Liver (tissue), 9 donors: ENCODE results near the gene DLK2. TPM values are rescaled to one million over a fixed set of nuclear protein-coding genes. Genes with fewer than 3 reads are reported as not detected.

Experiments used
- DNase-seq: peaks from one replicate; pipeline ENCODE4 v3.0.0-alpha.2; 2017; ENCODE audit warnings: low spot score
- H3K27ac ChIP-seq, 2 donors: one replicate each; pipeline ENCODE4 v1.7.0; 2013; ENCODE audit warnings: inconsistent platforms in 2 of 2, low read length in 2 of 2, control low read depth in 1 of 2, low read depth in 1 of 2, mild to moderate bottlenecking in 1 of 2
- H3K27me3 ChIP-seq, 4 donors: one replicate each; pipeline versions ENCODE4 v1.6.1 to v1.7.0; 2013; ENCODE audit warnings: low read length in 3 of 4, inconsistent platforms in 1 of 4, mild to moderate bottlenecking in 1 of 4, moderate library complexity in 1 of 4; ENCODE audit not compliant: control insufficient read depth in 4 of 4, insufficient read depth in 4 of 4
- H3K36me3 ChIP-seq, 4 donors: one replicate each; pipeline versions ENCODE4 v1.6.1 to v1.7.0; 2013; ENCODE audit warnings: low read length in 3 of 4, mild to moderate bottlenecking in 3 of 4, low read depth in 1 of 4, moderate library complexity in 1 of 4; ENCODE audit not compliant: control insufficient read depth in 4 of 4, insufficient read depth in 3 of 4
- H3K4me1 ChIP-seq, 4 donors: one replicate each; pipeline versions ENCODE4 v1.6.1 to v1.7.0; 2013; ENCODE audit warnings: low read length in 3 of 4, mild to moderate bottlenecking in 3 of 4, moderate library complexity in 1 of 4; ENCODE audit not compliant: control insufficient read depth in 4 of 4, insufficient read depth in 4 of 4
- H3K4me3 ChIP-seq, 3 donors: one replicate each; pipeline versions ENCODE4 v1.6.1 to v1.7.0; 2013; ENCODE audit warnings: low read length in 3 of 3, control low read depth in 1 of 3, low read depth in 1 of 3, mild to moderate bottlenecking in 1 of 3
- H3K9ac ChIP-seq, 2 donors: one replicate each; pipeline ENCODE4 v1.7.0; 2013; ENCODE audit warnings: low read length in 2 of 2, mild to moderate bottlenecking in 2 of 2, moderate library complexity in 2 of 2, control low read depth in 1 of 2, low read depth in 1 of 2
- H3K9me3 ChIP-seq, 4 donors: one replicate each; pipeline versions ENCODE4 v1.6.1 to v1.7.0; 2013; ENCODE audit warnings: low read length in 3 of 4; ENCODE audit not compliant: control insufficient read depth in 4 of 4
- EGR1 ChIP-seq, 2 donors: IDR thresholded peaks; 2 replicates each; pipeline ENCODE4 v1.6.1; 2016 to 2018; ENCODE audit warnings: antibody characterized with exemption in 2 of 2, low read depth in 2 of 2
- FOXA1 ChIP-seq: IDR thresholded peaks from 2 replicates; pipeline ENCODE4 v1.6.1; 2016; ENCODE audit warnings: antibody characterized with exemption
- FOXA2 ChIP-seq: IDR thresholded peaks from 2 replicates; pipeline ENCODE4 v1.6.1; 2016; ENCODE audit warnings: antibody characterized with exemption
- GABPA ChIP-seq, 2 donors: IDR thresholded peaks in 1 of 2; conservative IDR thresholded peaks in 1 of 2; 2 replicates each; pipeline ENCODE4 v1.6.1; 2016; ENCODE audit warnings: antibody characterized with exemption in 2 of 2, mild to moderate bottlenecking in 1 of 2, moderate library complexity in 1 of 2
- HNF4A ChIP-seq, 2 donors: conservative IDR thresholded peaks; 2 replicates each; pipeline ENCODE4 v1.6.1; 2016; ENCODE audit warnings: antibody characterized with exemption in 2 of 2, mild to moderate bottlenecking in 2 of 2
- HNF4G ChIP-seq: IDR thresholded peaks from 2 replicates; pipeline ENCODE4 v1.6.1; 2016; ENCODE audit warnings: antibody characterized with exemption
- JUND ChIP-seq, 2 donors: IDR thresholded peaks; 2 replicates each; pipeline ENCODE4 v1.6.1; 2016; ENCODE audit warnings: antibody characterized with exemption in 2 of 2
- RXRA ChIP-seq, 2 donors: IDR thresholded peaks; 2 replicates each; pipeline ENCODE4 v1.6.1; 2017 to 2018; ENCODE audit warnings: antibody characterized with exemption in 2 of 2, mild to moderate bottlenecking in 1 of 2
- SP1 ChIP-seq: IDR thresholded peaks from 2 replicates; pipeline ENCODE4 v1.6.1; 2018; ENCODE audit warnings: antibody characterized with exemption, mild to moderate bottlenecking
- YY1 ChIP-seq: IDR thresholded peaks from 2 replicates; pipeline ENCODE4 v1.6.1; 2016; ENCODE audit warnings: antibody characterized with exemption, mild to moderate bottlenecking
- WGBS: extraction: QIAGEN DNeasy Blood & Tissue Kit; methylation state at CpG from one replicate; pipeline ENCODE4 v1.1.7; 2013; 5-methylcytosine and 5-hydroxymethylcytosine counted together
- polyA plus RNA-seq, 2 donors: library from polyadenylated mRNA; stranded (reverse) in 1 of 2; unstranded in 1 of 2; fragments of 200-250 nt in 1 of 2; fragments of >200 nt in 1 of 2; fragmentation: Nextera tagmentation in 1 of 2; extraction: Ambion mirVana in 1 of 2; gene quantifications; one replicate each; pipeline versions ENCODE4 v1.2.1 to v1.2.3, GENCODE V29; 2013 to 2015
- total RNA-seq, 2 donors: library from RNA; depleted of rRNA; stranded (reverse); fragments of >200 nt; gene quantifications; one replicate each; pipeline ENCODE4 v1.2.3, GENCODE V29; 2014
- TF ChIP-seq, protein P1 (sequence below): fragments of 150-350 bp; IDR thresholded peaks from 2 replicates; pipeline ENCODE4 v1.5.1; 2017; ENCODE audit warnings: improper control_type of control experiment, low read depth, low read length; ENCODE audit not compliant: missing input control
- TF ChIP-seq, protein P2 (sequence below): IDR thresholded peaks from 2 replicates; pipeline ENCODE4 v1.6.1; 2016; ENCODE audit warnings: antibody characterized with exemption
- TF ChIP-seq, protein P3 (sequence below): IDR thresholded peaks from 2 replicates; pipeline ENCODE4 v1.6.1; 2016; ENCODE audit warnings: antibody characterized with exemption
- TF ChIP-seq, protein P4 (sequence below): IDR thresholded peaks from 2 replicates; pipeline ENCODE4 v1.6.1; 2016; ENCODE audit warnings: antibody characterized with exemption, mild to moderate bottlenecking
- donor health status: healthy.
- donor health status: healthy.
- donor health status: healthy.
- donor health status: healthy.
- donor health status: healthy.

Gene DLK2
- total and polyA plus RNA-seq, 4 donors = 0.08 to 1.0 (median 0.08) TPM; not detected in 1

DNA sequence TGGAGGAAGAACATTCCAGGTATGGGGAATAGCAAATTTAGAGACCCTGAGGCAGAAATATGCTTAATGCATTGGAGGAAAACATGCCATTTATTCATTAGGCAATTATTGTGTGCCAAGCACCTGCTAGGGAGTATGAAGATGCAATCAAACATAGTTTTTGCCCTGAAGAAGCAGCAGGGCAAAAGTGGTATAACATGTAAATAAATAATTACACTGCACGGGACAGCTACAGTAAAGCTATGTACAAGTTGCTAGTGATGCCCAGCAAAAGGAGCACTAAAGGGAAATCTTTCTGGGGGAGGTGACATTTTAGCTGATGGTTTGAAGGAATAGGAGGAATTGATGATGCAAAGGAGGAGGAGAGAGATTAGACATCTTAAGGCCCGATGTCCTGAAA lies 21.4 kb upstream of the DLK2 start:
- H3K27ac ChIP-seq = no peak overlapping the region
- H3K4me1 ChIP-seq = peaks cover 5 to 22% (median 15%) of the 10 kb centered on the region in 4 donors
- H3K9me3 ChIP-seq = no peaks in the 10 kb centered on the region
- WGBS = 46% methylated on average over 2 of the region's 2 CpGs
- TF ChIP-seq YY1 (no peak), HNF4G (no peak), SP1 (no peak), HNF4A (conservative IDR thresholded peaks at IDR 0.05) (no peak), FOXA2 (no peak), EGR1 (IDR thresholded peaks at IDR 0.05; ENCODE audit: low read depth in 2 of 2) (no peak), RXRA (IDR thresholded peaks at IDR 0.05) (no peak), FOXA1 (no peak), GABPA (IDR thresholded peaks at IDR 0.05 in 1 of 2, conservative IDR thresholded peaks at IDR 0.05 in 1 of 2) (no peak)
- TF ChIP-seq, protein P1, sequence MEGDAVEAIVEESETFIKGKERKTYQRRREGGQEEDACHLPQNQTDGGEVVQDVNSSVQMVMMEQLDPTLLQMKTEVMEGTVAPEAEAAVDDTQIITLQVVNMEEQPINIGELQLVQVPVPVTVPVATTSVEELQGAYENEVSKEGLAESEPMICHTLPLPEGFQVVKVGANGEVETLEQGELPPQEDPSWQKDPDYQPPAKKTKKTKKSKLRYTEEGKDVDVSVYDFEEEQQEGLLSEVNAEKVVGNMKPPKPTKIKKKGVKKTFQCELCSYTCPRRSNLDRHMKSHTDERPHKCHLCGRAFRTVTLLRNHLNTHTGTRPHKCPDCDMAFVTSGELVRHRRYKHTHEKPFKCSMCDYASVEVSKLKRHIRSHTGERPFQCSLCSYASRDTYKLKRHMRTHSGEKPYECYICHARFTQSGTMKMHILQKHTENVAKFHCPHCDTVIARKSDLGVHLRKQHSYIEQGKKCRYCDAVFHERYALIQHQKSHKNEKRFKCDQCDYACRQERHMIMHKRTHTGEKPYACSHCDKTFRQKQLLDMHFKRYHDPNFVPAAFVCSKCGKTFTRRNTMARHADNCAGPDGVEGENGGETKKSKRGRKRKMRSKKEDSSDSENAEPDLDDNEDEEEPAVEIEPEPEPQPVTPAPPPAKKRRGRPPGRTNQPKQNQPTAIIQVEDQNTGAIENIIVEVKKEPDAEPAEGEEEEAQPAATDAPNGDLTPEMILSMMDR = no peak
- TF ChIP-seq, protein P2, sequence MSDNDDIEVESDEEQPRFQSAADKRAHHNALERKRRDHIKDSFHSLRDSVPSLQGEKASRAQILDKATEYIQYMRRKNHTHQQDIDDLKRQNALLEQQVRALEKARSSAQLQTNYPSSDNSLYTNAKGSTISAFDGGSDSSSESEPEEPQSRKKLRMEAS = no peak
- TF ChIP-seq, protein P3, sequence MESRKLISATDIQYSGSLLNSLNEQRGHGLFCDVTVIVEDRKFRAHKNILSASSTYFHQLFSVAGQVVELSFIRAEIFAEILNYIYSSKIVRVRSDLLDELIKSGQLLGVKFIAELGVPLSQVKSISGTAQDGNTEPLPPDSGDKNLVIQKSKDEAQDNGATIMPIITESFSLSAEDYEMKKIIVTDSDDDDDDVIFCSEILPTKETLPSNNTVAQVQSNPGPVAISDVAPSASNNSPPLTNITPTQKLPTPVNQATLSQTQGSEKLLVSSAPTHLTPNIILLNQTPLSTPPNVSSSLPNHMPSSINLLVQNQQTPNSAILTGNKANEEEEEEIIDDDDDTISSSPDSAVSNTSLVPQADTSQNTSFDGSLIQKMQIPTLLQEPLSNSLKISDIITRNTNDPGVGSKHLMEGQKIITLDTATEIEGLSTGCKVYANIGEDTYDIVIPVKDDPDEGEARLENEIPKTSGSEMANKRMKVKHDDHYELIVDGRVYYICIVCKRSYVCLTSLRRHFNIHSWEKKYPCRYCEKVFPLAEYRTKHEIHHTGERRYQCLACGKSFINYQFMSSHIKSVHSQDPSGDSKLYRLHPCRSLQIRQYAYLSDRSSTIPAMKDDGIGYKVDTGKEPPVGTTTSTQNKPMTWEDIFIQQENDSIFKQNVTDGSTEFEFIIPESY = no peak
- TF ChIP-seq, protein P4, sequence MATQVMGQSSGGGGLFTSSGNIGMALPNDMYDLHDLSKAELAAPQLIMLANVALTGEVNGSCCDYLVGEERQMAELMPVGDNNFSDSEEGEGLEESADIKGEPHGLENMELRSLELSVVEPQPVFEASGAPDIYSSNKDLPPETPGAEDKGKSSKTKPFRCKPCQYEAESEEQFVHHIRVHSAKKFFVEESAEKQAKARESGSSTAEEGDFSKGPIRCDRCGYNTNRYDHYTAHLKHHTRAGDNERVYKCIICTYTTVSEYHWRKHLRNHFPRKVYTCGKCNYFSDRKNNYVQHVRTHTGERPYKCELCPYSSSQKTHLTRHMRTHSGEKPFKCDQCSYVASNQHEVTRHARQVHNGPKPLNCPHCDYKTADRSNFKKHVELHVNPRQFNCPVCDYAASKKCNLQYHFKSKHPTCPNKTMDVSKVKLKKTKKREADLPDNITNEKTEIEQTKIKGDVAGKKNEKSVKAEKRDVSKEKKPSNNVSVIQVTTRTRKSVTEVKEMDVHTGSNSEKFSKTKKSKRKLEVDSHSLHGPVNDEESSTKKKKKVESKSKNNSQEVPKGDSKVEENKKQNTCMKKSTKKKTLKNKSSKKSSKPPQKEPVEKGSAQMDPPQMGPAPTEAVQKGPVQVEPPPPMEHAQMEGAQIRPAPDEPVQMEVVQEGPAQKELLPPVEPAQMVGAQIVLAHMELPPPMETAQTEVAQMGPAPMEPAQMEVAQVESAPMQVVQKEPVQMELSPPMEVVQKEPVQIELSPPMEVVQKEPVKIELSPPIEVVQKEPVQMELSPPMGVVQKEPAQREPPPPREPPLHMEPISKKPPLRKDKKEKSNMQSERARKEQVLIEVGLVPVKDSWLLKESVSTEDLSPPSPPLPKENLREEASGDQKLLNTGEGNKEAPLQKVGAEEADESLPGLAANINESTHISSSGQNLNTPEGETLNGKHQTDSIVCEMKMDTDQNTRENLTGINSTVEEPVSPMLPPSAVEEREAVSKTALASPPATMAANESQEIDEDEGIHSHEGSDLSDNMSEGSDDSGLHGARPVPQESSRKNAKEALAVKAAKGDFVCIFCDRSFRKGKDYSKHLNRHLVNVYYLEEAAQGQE = no peak
- H3K27me3 ChIP-seq = no peaks in the 10 kb centered on the region
- H3K4me3 ChIP-seq = peak overlapping the region in 1 of 3 donors; percentile 92
- no peak overlapping the region for H3K9ac ChIP-seq
- H3K36me3 ChIP-seq = no peaks in the 10 kb centered on the region
- no peak for DNase-seq

DNA sequence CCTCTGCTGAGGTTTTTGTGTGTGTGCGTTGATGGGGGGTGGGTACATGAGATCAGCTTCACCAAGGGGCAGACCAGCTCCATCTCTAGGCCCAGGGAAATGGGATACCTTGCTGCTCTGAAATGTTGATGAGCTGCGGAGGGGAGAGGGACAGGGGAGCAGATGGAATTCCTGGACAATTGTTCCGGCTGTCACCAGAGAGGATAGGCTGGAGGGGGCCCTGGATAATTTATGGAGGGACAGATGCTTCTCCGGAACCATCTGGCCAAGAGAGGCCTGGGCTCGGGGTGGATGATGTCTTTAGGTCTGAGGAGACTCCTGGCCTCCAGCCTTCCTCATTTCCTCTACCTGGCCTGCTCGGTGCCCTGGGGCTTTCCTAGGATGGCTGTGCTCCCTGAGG lies 20.2 kb upstream of the DLK2 start:
- H3K27me3 ChIP-seq = no peaks in the 10 kb centered on the region
- no peaks in the 10 kb centered on the region for H3K9me3 ChIP-seq
- DNase-seq = no peak
- peaks cover 3 to 14% (median 11%) of the 10 kb centered on the region in 4 donors for H3K4me1 ChIP-seq
- H3K36me3 ChIP-seq = no peaks in the 10 kb centered on the region
- no peak overlapping the region for H3K27ac ChIP-seq
- H3K9ac ChIP-seq = no peak overlapping the region
- 89% methylated on average over 6 of the region's 6 CpGs for WGBS
- H3K4me3 ChIP-seq = no peak overlapping the region
- TF ChIP-seq GABPA (IDR thresholded peaks at IDR 0.05 in 1 of 2, conservative IDR thresholded peaks at IDR 0.05 in 1 of 2) (no peak), FOXA2 (no peak), HNF4G (no peak), JUND (IDR thresholded peaks at IDR 0.05) (no peak), YY1 (no peak), RXRA (IDR thresholded peaks at IDR 0.05) (no peak), HNF4A (conservative IDR thresholded peaks at IDR 0.05) (no peak), SP1 (no peak)
- TF ChIP-seq, protein P2 = no peak
- TF ChIP-seq, protein P4 = no peak
- TF ChIP-seq, protein P3 = no peak
- TF ChIP-seq, protein P1 = no peak
